Gastroesophageal sphincter (tissue), 3 donors: ENCODE results near the gene KRT25.

Experiments
- CTCF ChIP-seq, 4 experiments: fragments of 200-600 bp in 2 of 4; fragments of 450-650 bp in 2 of 4; sonication (generic) in 1 of 4; IDR thresholded peaks; one replicate each; pipeline ENCODE4 v1.5.1; 2017 to 2019; ENCODE audit warnings: antibody characterized with exemption in 4 of 4, mild to moderate bottlenecking in 2 of 4, moderate library complexity in 2 of 4
- POLR2A ChIP-seq, 2 donors: fragments of 450-650 bp; IDR thresholded peaks; one replicate each; pipeline ENCODE4 v1.6.1; 2017; ENCODE audit warnings: antibody characterized with exemption in 2 of 2, mild to moderate bottlenecking in 2 of 2, moderate library complexity in 1 of 2

GRCh38 chr17:40753804-40754203 lies 1.3 kb downstream of the KRT25 start:
- no peak for TF ChIP-seq POLR2A (IDR thresholded peaks at IDR 0.05)
- TF ChIP-seq CTCF (IDR thresholded peaks at IDR 0.05): no peak
